ENCODE results near the gene RABEP1. TPM values are rescaled to one million over a fixed set of nuclear protein-coding genes. Genes with fewer than 3 reads are reported as not detected.

Gene RABEP1
- total RNA-seq, 1 donor from 2014 or later, result 67.5 TPM

GRCh38 chr17:5418858-5419355 is 136.8 kb downstream of the RABEP1 start:
- peaks cover 73% of the 10 kb centered on the region for H3K36me3 Mint-ChIP-seq (ENCODE audit: low read depth)
- H3K4me3 Mint-ChIP-seq, result peak overlapping the region; percentile 100
- H3K27me3 Mint-ChIP-seq, result no peaks in the 10 kb centered on the region
- H3K4me1 Mint-ChIP-seq, result peaks cover 51% of the 10 kb centered on the region
- H3K9me3 Mint-ChIP-seq, result no peaks in the 10 kb centered on the region
- peak overlapping the region; percentile 100 for H3K27ac Mint-ChIP-seq
- CTCF ChIA-PET, result interaction anchor here (2.5 kb wide), 1 partner anchor 21 kb away, joined by 24 read pairs; the partner anchor contains the start of gene C1QBP
- ATAC-seq (ENCODE audit: low read depth) (peak; percentile 46), DNase-seq (no peak)
- no peak for TF ChIP-seq CTCF (IDR thresholded peaks at IDR 0.05)
- intact Hi-C loops (cut with micrococcal nuclease), result loop anchor here (1.0 to 5.0 kb wide), 5 partner anchors 50 to 1277 kb away; partner anchors contain the start of genes CYB5D2, DERL2, MIS12 and PFN1
- POLR2A ChIA-PET, result interaction anchor here (0.7 to 3.5 kb wide), 24 partner anchors 9 to 1566 kb away, joined by 3 to 39 read pairs (median 4); partner anchors contain the start of genes C1QBP, DERL2, DHX33 and MIS12

GRCh38 chr17:5419356-5419958 is 137.4 kb downstream of the RABEP1 start, which contains the start of gene NUP88:
Gene NUP88 (minus strand): TSS chr17:5419662. CDS start chr17:5419650, 12 bp downstream.
- ATAC-seq (ENCODE audit: low read depth), result peak; percentile 86
- ChIA-PET CTCF (interaction anchor here (2.5 kb wide), 1 partner anchor 20 kb away, joined by 24 read pairs; the partner anchor contains the start of gene C1QBP), POLR2A (interaction anchor here (0.7 to 3.5 kb wide), 21 partner anchors 10 to 1566 kb away, joined by 3 to 39 read pairs (median 6); partner anchors contain the start of genes C1QBP, DERL2, DHX33 and MIS12)
- Mint-ChIP-seq H3K36me3 (ENCODE audit: low read depth) (peaks cover 74% of the 10 kb centered on the region), H3K4me3 (peak within 1 kb of the TSS; percentile 100), H3K9me3 (no peaks in the 10 kb centered on the region), H3K27ac (peak within 1 kb of the TSS; percentile 100), H3K4me1 (peaks cover 49% of the 10 kb centered on the region), H3K27me3 (no peaks in the 10 kb centered on the region)
- peak; percentile 87 for DNase-seq
- no peak for TF ChIP-seq CTCF (IDR thresholded peaks at IDR 0.05)
- intact Hi-C loops (cut with micrococcal nuclease), result loop anchor here (1.0 to 5.0 kb wide), 5 partner anchors 50 to 1277 kb away; partner anchors contain the start of genes CYB5D2, DERL2, MIS12 and PFN1

GRCh38 chr17:5419959-5420653 is 138.0 kb downstream of the RABEP1 start, which contains the start of gene RPAIN:
Gene RPAIN (plus strand): TSS chr17:5420182. CDS start chr17:5420211, 29 bp downstream.
- no peak for TF ChIP-seq CTCF (IDR thresholded peaks at IDR 0.05)
- POLR2A ChIA-PET, result interaction anchor here (0.9 to 3.5 kb wide), 16 partner anchors 9 to 473 kb away, joined by 3 to 39 read pairs (median 7); partner anchors contain the start of genes C1QBP, DERL2, DHX33 and MIS12
- no peaks in the 10 kb centered on the region for H3K9me3 Mint-ChIP-seq
- peaks cover 75% of the 10 kb centered on the region for H3K36me3 Mint-ChIP-seq (ENCODE audit: low read depth)
- H3K4me3 Mint-ChIP-seq, result peak within 1 kb of the TSS; percentile 100
- intact Hi-C loops (cut with micrococcal nuclease), result loop anchor here (1.0 to 5.0 kb wide), 6 partner anchors 19 to 1278 kb away; partner anchors contain the start of genes C1QBP, CYB5D2, DERL2 and MIS12
- peaks cover 51% of the 10 kb centered on the region for H3K4me1 Mint-ChIP-seq
- DNase-seq, result peak; percentile 85
- CTCF ChIA-PET, result interaction anchor here (2.5 kb wide), 1 partner anchor 20 kb away, joined by 24 read pairs; the partner anchor contains the start of gene C1QBP
- H3K27ac Mint-ChIP-seq, result peak within 1 kb of the TSS; percentile 100
- peak; percentile 66 for ATAC-seq (ENCODE audit: low read depth)
- H3K27me3 Mint-ChIP-seq, result no peaks in the 10 kb centered on the region

- Mint-ChIP-seq H3K9me3 (no peaks in the 10 kb centered on the region), H3K4me1 (peaks cover 39% of the 10 kb centered on the region)
- CTCF ChIA-PET, result interaction anchor here (0.9 kb wide), 1 partner anchor 17 kb away, joined by 3 read pairs; the partner anchor contains the start of gene C1QBP
Measured at GRCh38 chr17:5422505-5422904, 140.4 kb downstream of the RABEP1 start.

More at GRCh38 chr17:5422505-5422904, 140.4 kb downstream of the RABEP1 start:
- peaks cover 82% of the 10 kb centered on the region for H3K36me3 Mint-ChIP-seq (ENCODE audit: low read depth)
- TF ChIP-seq CTCF (IDR thresholded peaks at IDR 0.05), result no peak
- no peak overlapping the region for H3K27ac Mint-ChIP-seq
- DNase-seq, result no peak
- H3K4me3 Mint-ChIP-seq, result no peak overlapping the region
- POLR2A ChIA-PET, result no interaction called here
- no peaks in the 10 kb centered on the region for H3K27me3 Mint-ChIP-seq
- intact Hi-C loops (cut with micrococcal nuclease), result no loop called here
- no peak for ATAC-seq (ENCODE audit: low read depth)
